GM21423 (cell line): ENCODE data around the gene SELENOO.
"Not testable (repeated sequence)": the region's sequence is repeated elsewhere in the genome, so short reads cannot be mapped to it uniquely, and the experiment has no call there.

Source experiments
- ATAC-seq: cut with Tn5 transposase; IDR thresholded peaks from one replicate; pipeline ENCODE4 v1.9.1; 2021; ENCODE audit warnings: mild to moderate bottlenecking, moderate library complexity; ENCODE audit not compliant: unreplicated experiment

Gene SELENOO, protein sequence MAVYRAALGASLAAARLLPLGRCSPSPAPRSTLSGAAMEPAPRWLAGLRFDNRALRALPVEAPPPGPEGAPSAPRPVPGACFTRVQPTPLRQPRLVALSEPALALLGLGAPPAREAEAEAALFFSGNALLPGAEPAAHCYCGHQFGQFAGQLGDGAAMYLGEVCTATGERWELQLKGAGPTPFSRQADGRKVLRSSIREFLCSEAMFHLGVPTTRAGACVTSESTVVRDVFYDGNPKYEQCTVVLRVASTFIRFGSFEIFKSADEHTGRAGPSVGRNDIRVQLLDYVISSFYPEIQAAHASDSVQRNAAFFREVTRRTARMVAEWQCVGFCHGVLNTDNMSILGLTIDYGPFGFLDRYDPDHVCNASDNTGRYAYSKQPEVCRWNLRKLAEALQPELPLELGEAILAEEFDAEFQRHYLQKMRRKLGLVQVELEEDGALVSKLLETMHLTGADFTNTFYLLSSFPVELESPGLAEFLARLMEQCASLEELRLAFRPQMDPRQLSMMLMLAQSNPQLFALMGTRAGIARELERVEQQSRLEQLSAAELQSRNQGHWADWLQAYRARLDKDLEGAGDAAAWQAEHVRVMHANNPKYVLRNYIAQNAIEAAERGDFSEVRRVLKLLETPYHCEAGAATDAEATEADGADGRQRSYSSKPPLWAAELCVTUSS

GRCh38 chr22:50200461-50201190 is at the start of gene SELENOO:
SELENOO (plus strand) TSS chr22:50201011; CDS start chr22:50201037, 26 bp downstream.
- ATAC-seq, result peak; percentile 69

- no peak for ATAC-seq
These were observed 49.0 kb upstream of the SELENOO start for GRCh38 chr22:50151571-50152537.

DNA sequence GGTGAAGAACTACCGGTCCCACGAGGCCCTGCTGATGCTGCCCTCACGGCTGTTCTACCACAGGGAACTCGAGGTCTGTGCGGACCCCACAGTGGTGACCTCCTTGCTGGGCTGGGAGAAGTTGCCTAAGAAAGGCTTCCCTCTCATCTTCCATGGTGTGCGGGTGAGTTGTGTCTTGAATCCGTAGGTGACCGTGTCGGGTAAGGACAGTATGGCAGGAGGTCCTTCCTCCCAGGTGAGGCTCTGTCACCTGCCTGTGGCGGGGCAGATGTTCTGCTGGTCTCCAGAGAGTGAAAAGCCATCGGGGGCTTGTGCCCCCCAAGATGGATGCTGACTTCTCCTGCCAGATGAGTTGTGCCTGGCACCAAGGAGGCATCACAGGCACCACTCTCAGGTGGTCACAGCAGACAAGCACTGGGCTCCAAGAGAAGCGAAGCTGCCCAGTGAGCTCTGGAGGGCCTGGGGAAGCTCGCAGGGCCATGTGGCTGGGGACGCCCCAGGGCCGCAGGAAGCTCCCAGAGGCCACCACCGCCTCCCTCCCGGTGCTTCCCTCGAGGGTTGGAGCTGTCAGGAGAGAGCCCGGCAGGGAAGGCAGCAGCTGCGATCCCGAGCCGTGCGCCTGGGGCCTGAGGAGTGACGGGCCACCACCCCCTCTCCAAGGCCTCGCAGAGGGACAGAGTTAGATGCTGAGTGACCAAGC is 47.6 kb upstream of the SELENOO start:
- no peak for ATAC-seq

DNA sequence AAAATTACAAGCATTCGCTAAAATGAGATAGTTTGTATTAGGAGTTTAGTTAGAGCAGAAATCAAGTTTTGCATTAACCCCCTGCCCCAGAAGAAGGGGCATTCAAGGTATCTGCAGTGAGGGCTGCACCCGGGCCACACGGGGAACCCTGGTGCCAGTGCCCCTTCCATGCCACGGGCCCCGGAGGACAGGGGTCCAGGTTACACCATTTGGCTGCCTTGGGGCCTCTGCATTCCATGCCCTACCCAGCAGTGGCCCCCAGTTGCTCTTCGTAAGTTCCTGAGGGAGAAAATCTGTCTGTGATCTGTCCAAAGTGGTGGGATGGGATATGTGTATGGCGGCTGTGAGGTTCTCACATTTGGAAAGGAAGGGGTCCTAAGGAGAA is 47.1 kb upstream of the SELENOO start:
- no peak for ATAC-seq

GRCh38 chr22:50157709-50158375 is 43.0 kb upstream of the SELENOO start:
- ATAC-seq, result no peak

DNA sequence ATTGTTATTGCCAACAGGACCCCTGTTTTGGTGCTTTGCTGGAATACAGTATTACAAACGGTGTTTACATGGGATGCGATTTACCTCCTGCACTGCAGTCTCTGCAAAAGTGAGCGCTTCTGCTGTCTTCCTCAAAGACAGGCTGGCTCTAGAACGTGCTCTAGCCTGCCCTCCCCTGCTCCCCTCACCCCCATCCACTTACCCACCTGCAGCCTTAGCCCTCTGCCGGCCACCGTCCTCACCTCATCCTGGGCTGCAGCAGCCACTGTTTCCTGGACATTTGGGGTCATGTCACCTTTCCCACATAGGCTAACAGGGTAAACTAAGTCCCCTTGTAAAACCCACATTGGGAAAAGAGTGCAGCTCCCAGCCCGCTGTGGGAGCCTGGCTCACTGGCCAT is 39.9 kb upstream of the SELENOO start:
- no peak for ATAC-seq

GRCh38 chr22:50161508-50162390 is 39.1 kb upstream of the SELENOO start:
- no peak for ATAC-seq

DNA sequence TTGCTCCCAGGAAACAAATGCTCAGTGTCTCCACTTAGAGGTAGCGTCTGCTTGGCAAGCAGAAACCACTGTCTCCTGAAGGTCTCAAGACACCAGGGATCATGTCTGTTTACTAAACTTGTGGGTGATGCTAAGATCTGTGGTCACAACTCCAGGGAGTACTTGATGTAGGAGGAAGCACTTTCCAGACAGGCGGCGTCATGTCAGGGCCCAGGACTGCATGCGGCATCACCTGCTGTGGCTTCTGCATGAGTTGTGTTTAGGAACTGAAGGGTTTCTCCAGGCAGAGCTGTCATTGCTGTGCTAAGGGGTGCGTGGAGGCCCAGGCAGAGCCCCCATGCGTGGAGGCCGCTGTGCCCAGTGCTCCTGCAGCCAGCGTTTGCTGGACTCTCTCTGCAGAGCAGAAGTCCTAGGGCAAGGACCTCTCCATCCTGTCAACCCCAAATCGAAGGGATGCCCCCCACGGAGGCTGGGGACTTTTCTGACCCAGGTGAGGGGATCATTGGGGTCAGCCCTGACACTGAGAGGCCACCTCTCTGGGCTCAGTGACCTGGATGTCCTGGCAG is 38.3 kb upstream of the SELENOO start:
- ATAC-seq, result no peak

DNA sequence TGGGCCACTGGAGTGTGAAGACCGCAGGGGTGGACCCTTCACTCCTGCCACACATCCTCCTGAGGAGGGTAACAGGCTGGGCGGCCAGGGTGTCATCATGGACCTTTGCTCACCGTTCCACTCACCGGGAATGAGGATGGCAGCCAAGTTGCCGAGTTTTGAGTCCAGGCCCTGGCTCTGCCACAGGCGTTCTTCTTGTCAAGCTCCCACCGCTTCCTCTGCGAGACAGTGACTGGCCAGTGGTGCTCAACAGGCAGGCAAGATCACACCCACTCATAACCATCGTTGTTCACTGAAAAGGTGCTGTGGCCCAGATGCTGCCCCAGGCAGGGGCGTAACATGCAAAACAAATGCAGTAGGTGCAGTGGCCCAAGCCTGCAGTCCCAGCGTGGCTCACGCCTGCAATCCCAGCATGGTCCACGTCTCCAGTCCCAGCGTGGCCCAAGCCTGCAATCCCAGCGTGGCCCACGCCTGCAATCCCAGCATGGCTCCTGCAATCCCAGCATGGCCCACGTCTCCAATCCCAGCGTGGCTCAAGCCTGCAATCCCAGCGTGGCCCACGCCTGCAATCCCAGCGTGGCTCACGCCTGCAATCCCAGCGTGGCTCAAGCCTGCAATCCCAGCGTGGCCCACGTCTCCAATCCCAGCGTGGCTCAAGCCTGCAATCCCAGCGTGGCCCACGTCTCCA is 35.2 kb upstream of the SELENOO start:
- no peak for ATAC-seq

- ATAC-seq, result no peak
These were observed 32.9 kb upstream of the SELENOO start for GRCh38 chr22:50167689-50168489.

GRCh38 chr22:50168490-50169180 is 32.2 kb upstream of the SELENOO start:
- ATAC-seq, result not testable (repeated sequence)

- no peak for ATAC-seq
These were observed 31.5 kb upstream of the SELENOO start for GRCh38 chr22:50169181-50169759.

GRCh38 chr22:50169774-50170341 is 31.0 kb upstream of the SELENOO start:
- no peak for ATAC-seq

GRCh38 chr22:50170453-50171318 is 30.1 kb upstream of the SELENOO start, which contains the start of gene PANX2:
PANX2 (plus strand) TSS chr22:50170731; CDS start chr22:50170731, 0 bp downstream.
- ATAC-seq, result no peak
